H9 (cell line): ENCODE data around the gene PEX26. TPM values are rescaled to one million over a fixed set of nuclear protein-coding genes. Genes with fewer than 3 reads are reported as not detected.

Source experiments
- DNase-seq: peaks from one replicate; pipeline ENCODE4 v3.0.0-alpha.2; 2017
- H2AFZ ChIP-seq: one replicate; pipeline ENCODE4 v1.6.1; 2013; ENCODE audit warnings: mild to moderate bottlenecking, low read length, control low read depth, moderate library complexity
- H2AK5ac ChIP-seq: 2 replicates; pipeline ENCODE4 v1.6.1; 2013; ENCODE audit warnings: low read length, control low read depth, mixed read lengths; ENCODE audit not compliant: insufficient read length
- H2BK120ac ChIP-seq: one replicate; pipeline ENCODE4 v1.6.1; 2013; ENCODE audit warnings: low read depth, mild to moderate bottlenecking, low read length, control low read depth, inconsistent platforms; ENCODE audit not compliant: poor library complexity, severe bottlenecking
- H2BK12ac ChIP-seq: 2 replicates; pipeline ENCODE4 v1.6.1; 2013; ENCODE audit warnings: low read length, control low read depth, mixed read lengths, low read depth; ENCODE audit not compliant: insufficient read length
- H2BK15ac ChIP-seq: 2 replicates; pipeline ENCODE4 v1.6.1; 2013; ENCODE audit warnings: low read depth, low read length, control low read depth
- H2BK20ac ChIP-seq: one replicate; pipeline ENCODE4 v1.6.1; 2013; ENCODE audit warnings: low read depth, mild to moderate bottlenecking, low read length, control low read depth, inconsistent platforms; ENCODE audit not compliant: poor library complexity, severe bottlenecking
- H2BK5ac ChIP-seq: 2 replicates; pipeline ENCODE4 v1.6.1; 2013; ENCODE audit warnings: low read length, control low read depth, mixed read lengths; ENCODE audit not compliant: insufficient read length
- H3K14ac ChIP-seq: 2 replicates; pipeline ENCODE4 v1.6.1; 2013; ENCODE audit warnings: low read length, control low read depth; ENCODE audit not compliant: insufficient read depth
- H3K18ac ChIP-seq: 2 replicates; pipeline ENCODE4 v1.6.1; 2013; ENCODE audit warnings: low read depth, mild to moderate bottlenecking, mixed read lengths, low read length, control low read depth; ENCODE audit not compliant: insufficient read length
- H3K23ac ChIP-seq: 2 replicates; pipeline ENCODE4 v1.6.1; 2013; ENCODE audit warnings: low read length, control low read depth, mixed read lengths, low read depth; ENCODE audit not compliant: insufficient read length
- H3K23me2 ChIP-seq: 2 replicates; pipeline ENCODE4 v1.6.1; 2013; ENCODE audit warnings: low read depth, mild to moderate bottlenecking, mixed read lengths, low read length, control low read depth; ENCODE audit not compliant: insufficient read length, poor library complexity, severe bottlenecking
- H3K27ac ChIP-seq: 2 replicates; pipeline ENCODE4 v1.5.1; 2013; ENCODE audit warnings: low read length, control low read depth, mixed read lengths, low read depth; ENCODE audit not compliant: insufficient read length
- H3K27me3 ChIP-seq: 2 replicates; pipeline ENCODE4 v1.6.1; 2013; ENCODE audit warnings: low read length, control low read depth, inconsistent platforms; ENCODE audit not compliant: insufficient read depth
- H3K4ac ChIP-seq: 2 replicates; pipeline ENCODE4 v1.6.1; 2013; ENCODE audit warnings: low read depth, mild to moderate bottlenecking, control low read depth, inconsistent platforms, low read length, moderate library complexity
- H3K4me1 ChIP-seq: 2 replicates; pipeline ENCODE4 v1.6.1; 2013; ENCODE audit warnings: low read length, control low read depth, inconsistent platforms; ENCODE audit not compliant: insufficient read depth
- H3K4me2 ChIP-seq: 2 replicates; pipeline ENCODE4 v1.6.1; 2013; ENCODE audit warnings: low read length, control low read depth, mixed read lengths; ENCODE audit not compliant: insufficient read length, insufficient read depth
- H3K56ac ChIP-seq: 2 replicates; pipeline ENCODE4 v1.6.1; 2013; ENCODE audit warnings: low read depth, mild to moderate bottlenecking, mixed read lengths, low read length, control low read depth; ENCODE audit not compliant: insufficient read length
- H3K79me1 ChIP-seq: 2 replicates; pipeline ENCODE4 v1.6.1; 2013; ENCODE audit warnings: low read depth, mild to moderate bottlenecking, moderate library complexity, low read length, control low read depth, inconsistent platforms; ENCODE audit not compliant: insufficient read depth, poor library complexity, severe bottlenecking
- H3K79me2 ChIP-seq: 2 replicates; pipeline ENCODE4 v1.6.1; 2013; ENCODE audit warnings: low read length, control low read depth, inconsistent platforms; ENCODE audit not compliant: insufficient read depth
- H3K9ac ChIP-seq: 2 replicates; pipeline ENCODE4 v1.6.1; 2013; ENCODE audit warnings: low read length, control low read depth, mixed read lengths; ENCODE audit not compliant: insufficient read length; ENCODE audit errors: extremely low read depth
- H3K9me3 ChIP-seq: one replicate; pipeline ENCODE4 v1.6.1; 2013; ENCODE audit warnings: low read depth, low read length, inconsistent platforms; ENCODE audit not compliant: control insufficient read depth
- H3T11ph ChIP-seq: one replicate; pipeline ENCODE4 v1.6.1; 2013; ENCODE audit warnings: mild to moderate bottlenecking, low read length, control low read depth, inconsistent platforms
- H4K20me1 ChIP-seq: one replicate; pipeline ENCODE4 v1.6.1; 2013; ENCODE audit not compliant: control insufficient read depth, insufficient read length, insufficient read depth
- H4K5ac ChIP-seq: 2 replicates; pipeline ENCODE4 v1.6.1; 2013; ENCODE audit warnings: low read depth, mild to moderate bottlenecking, mixed read lengths, low read length, control low read depth; ENCODE audit not compliant: insufficient read length
- H4K8ac ChIP-seq: replicated peaks from 2 replicates; pipeline ENCODE4 v1.6.1; 2013; ENCODE audit warnings: low read length, control low read depth, mixed read lengths, low read depth; ENCODE audit not compliant: insufficient read length
- H4K91ac ChIP-seq: 2 replicates; pipeline ENCODE4 v1.6.1; 2013; ENCODE audit warnings: low read depth, mild to moderate bottlenecking, moderate library complexity, mixed read lengths, low read length, control low read depth; ENCODE audit not compliant: insufficient read length
- H3K27ac Mint-ChIP-seq, 3 experiments: 2 replicates in 2 of 3; 3 replicates in 1 of 3; pipeline ENCODE4 v1.8.0; 2020 to 2021; ENCODE audit warnings: mixed read lengths in 3 of 3, mild to moderate bottlenecking in 1 of 3, moderate library complexity in 1 of 3
- H3K27me3 Mint-ChIP-seq: 2 replicates; pipeline ENCODE4 v1.8.0; 2021; ENCODE audit warnings: low read depth, mild to moderate bottlenecking, moderate library complexity, mixed read lengths
- H3K36me3 Mint-ChIP-seq, 3 experiments: 2 replicates in 2 of 3; 3 replicates in 1 of 3; pipeline ENCODE4 v1.8.0; 2020 to 2021; ENCODE audit warnings: low read depth in 3 of 3, mixed read lengths in 3 of 3; ENCODE audit not compliant: insufficient read depth in 1 of 3
- H3K4me1 Mint-ChIP-seq, 2 experiments: 2 replicates each; pipeline ENCODE4 v1.8.0; 2020; ENCODE audit warnings: mixed read lengths in 2 of 2
- H3K4me3 Mint-ChIP-seq, 2 experiments: 2 replicates in 1 of 2; 3 replicates in 1 of 2; pipeline ENCODE4 v1.8.0; 2020 to 2021; ENCODE audit warnings: mild to moderate bottlenecking in 2 of 2, mixed read lengths in 2 of 2, moderate library complexity in 1 of 2
- H3K9me3 Mint-ChIP-seq, 2 experiments: 2 replicates in 1 of 2; 3 replicates in 1 of 2; pipeline ENCODE4 v1.8.0; 2020; ENCODE audit warnings: mild to moderate bottlenecking in 2 of 2, mixed read lengths in 2 of 2, moderate library complexity in 1 of 2
- WGBS: extraction: QIAGEN DNeasy Blood & Tissue Kit; methylation state at CpG from one replicate; pipeline ENCODE4 v1.1.7; 2013; ENCODE audit warnings: missing lambda C conversion rate, low lambda C conversion rate, mixed read lengths; ENCODE audit not compliant: insufficient read length; ENCODE audit errors: extremely low coverage; 5-methylcytosine and 5-hydroxymethylcytosine counted together
- total RNA-seq: library from RNA; stranded (reverse); gene quantifications from 2 replicates; pipeline ENCODE4 v1.2.1, GENCODE V29; 2021
- TF ChIP-seq, protein P1 (sequence below): fragments of 200-600 bp; sonication (generic); conservative IDR thresholded peaks from 3 replicates; pipeline ENCODE4 v1.8.0; 2021; ENCODE audit warnings: antibody characterized with exemption, mild to moderate bottlenecking

The PEX26 gene
- total RNA-seq, 1 experiment from 2014 or later, result 35.4 TPM

DNA sequence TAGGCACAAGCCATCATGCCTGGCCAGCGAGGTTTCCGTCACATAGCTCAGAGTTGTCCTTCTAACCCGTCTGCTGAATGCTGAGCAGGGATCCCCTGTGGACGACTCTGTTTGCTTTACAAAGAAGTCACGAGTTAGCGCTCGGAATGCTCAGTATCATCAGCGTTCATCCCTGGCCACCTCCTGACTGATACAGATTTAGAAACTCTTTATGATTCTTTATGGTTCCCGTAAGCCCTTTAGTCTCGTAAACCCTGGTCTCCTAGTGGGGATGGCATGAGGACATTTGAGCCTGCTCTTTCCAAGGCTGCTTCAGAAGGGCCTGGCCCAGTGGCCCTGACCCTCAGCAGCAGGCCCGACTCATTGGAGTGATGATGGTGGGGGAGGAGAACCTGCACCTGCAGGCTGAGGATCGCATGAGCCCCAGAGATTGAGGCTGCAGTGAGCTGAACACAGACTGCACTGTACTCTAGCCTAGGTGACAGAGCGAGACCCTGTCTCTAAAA lies 9.6 kb downstream of the PEX26 start:
- no peak overlapping the region for H4K8ac ChIP-seq
- H3K9me3 ChIP-seq, result no peaks in the 10 kb centered on the region
- Mint-ChIP-seq H3K4me3 (no peak overlapping the region), H3K36me3 (peaks cover 47 to 88% (median 68%) of the 10 kb centered on the region in 3 experiments), H3K4me1 (peaks cover 0 to 3% of the 10 kb centered on the region in 2 experiments; a peak in 2 of 4 replicates), H3K9me3 (no peaks in the 10 kb centered on the region; a peak in 1 of 5 replicates), H3K27me3 (no peaks in the 10 kb centered on the region), H3K27ac (no peak overlapping the region)
- H2AFZ ChIP-seq, result no peak overlapping the region
- H2BK20ac ChIP-seq, result no peak overlapping the region
- no peak overlapping the region for H3K9ac ChIP-seq
- H4K5ac ChIP-seq, result no peak overlapping the region
- no peak overlapping the region for H2BK15ac ChIP-seq
- no peaks in the 10 kb centered on the region for H3K79me2 ChIP-seq
- H3K4me1 ChIP-seq, result no peaks in the 10 kb centered on the region
- no peaks in the 10 kb centered on the region for H4K20me1 ChIP-seq
- H3K79me1 ChIP-seq, result no peaks in the 10 kb centered on the region
- H2BK12ac ChIP-seq, result no peak overlapping the region
- no peak overlapping the region for H2AK5ac ChIP-seq
- no peak overlapping the region for H2BK5ac ChIP-seq
- H4K91ac ChIP-seq, result no peak overlapping the region
- H3K23me2 ChIP-seq, result no peaks in the 10 kb centered on the region
- no peaks in the 10 kb centered on the region for H3K27me3 ChIP-seq
- H3K23ac ChIP-seq, result no peak overlapping the region
- H3K14ac ChIP-seq, result no peak overlapping the region
- no peak overlapping the region for H3K18ac ChIP-seq
- H3K4ac ChIP-seq, result no peak overlapping the region
- H3K4me2 ChIP-seq, result no peak overlapping the region
- no CpG with 5 or more reads among the region's 13 CpGs for WGBS
- H3T11ph ChIP-seq, result no peak overlapping the region
- no peak for DNase-seq
- no peak overlapping the region for H2BK120ac ChIP-seq
- no peak overlapping the region for H3K56ac ChIP-seq
- TF ChIP-seq, protein P1, sequence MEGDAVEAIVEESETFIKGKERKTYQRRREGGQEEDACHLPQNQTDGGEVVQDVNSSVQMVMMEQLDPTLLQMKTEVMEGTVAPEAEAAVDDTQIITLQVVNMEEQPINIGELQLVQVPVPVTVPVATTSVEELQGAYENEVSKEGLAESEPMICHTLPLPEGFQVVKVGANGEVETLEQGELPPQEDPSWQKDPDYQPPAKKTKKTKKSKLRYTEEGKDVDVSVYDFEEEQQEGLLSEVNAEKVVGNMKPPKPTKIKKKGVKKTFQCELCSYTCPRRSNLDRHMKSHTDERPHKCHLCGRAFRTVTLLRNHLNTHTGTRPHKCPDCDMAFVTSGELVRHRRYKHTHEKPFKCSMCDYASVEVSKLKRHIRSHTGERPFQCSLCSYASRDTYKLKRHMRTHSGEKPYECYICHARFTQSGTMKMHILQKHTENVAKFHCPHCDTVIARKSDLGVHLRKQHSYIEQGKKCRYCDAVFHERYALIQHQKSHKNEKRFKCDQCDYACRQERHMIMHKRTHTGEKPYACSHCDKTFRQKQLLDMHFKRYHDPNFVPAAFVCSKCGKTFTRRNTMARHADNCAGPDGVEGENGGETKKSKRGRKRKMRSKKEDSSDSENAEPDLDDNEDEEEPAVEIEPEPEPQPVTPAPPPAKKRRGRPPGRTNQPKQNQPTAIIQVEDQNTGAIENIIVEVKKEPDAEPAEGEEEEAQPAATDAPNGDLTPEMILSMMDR, result no peak
- no peak overlapping the region for H3K27ac ChIP-seq
